ENCODE data around the gene CDH4.

The CDH4 gene

DNA sequence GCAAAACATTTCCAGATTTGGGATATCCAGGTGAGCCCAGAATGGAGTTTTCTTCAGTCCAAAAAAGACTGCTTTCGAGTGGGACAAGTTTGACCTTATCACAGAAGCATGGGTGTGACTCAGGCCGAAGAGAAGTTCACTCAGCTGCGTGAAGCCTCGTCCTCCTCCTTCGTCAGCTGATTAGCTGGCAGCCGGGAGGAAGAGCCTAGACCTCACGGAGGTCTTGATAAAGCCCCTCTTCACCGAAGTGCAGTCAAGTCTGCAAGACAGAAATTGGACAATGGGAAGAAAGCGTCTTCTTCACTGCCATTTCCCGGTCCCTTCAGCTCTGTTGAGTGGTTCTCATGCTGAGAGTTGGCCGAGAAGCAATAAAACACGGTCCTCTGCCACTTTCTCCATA is 449.7 kb downstream of the CDH4 start:
- DNase-seq, result no peak

DNA sequence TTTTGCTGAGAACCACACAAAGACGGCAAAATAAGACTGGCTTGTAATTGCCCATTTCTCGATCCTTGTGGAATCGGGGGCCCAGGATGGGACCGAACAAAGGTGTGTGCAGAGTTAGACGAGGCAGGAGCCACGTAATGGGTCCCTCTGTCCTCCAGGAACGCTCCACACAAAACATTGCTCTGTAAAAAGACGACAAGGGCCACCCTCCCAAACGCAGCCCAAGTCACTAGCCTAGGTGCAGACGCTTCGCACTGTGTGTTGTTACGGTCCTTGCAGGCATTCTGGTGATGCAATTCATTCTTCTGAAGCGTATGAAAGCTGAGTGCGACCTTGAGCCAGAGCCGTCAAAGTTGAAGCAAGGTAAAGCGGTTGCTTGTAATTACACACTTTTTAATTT is 450.2 kb downstream of the CDH4 start:
- no peak for DNase-seq

DNA sequence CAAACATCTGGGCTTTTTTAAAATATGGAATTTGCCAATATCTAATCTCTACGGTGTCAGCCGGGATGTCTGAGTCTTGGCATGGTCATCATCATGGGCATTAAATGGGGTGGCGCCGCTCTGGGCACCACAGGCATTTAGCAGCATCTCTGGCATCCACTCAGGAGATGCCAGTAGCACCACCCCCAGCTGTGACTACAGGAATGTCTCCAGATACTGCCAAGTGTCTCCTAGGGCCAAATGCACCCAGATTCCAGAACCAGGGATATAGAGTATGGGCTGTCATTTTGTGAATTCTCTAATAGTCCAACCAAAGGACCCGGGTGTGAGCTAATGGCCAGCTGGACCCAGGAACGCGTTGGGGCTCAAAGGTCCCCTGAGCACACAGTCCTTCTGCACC is 452.6 kb downstream of the CDH4 start:
- DNase-seq, result no peak

DNA sequence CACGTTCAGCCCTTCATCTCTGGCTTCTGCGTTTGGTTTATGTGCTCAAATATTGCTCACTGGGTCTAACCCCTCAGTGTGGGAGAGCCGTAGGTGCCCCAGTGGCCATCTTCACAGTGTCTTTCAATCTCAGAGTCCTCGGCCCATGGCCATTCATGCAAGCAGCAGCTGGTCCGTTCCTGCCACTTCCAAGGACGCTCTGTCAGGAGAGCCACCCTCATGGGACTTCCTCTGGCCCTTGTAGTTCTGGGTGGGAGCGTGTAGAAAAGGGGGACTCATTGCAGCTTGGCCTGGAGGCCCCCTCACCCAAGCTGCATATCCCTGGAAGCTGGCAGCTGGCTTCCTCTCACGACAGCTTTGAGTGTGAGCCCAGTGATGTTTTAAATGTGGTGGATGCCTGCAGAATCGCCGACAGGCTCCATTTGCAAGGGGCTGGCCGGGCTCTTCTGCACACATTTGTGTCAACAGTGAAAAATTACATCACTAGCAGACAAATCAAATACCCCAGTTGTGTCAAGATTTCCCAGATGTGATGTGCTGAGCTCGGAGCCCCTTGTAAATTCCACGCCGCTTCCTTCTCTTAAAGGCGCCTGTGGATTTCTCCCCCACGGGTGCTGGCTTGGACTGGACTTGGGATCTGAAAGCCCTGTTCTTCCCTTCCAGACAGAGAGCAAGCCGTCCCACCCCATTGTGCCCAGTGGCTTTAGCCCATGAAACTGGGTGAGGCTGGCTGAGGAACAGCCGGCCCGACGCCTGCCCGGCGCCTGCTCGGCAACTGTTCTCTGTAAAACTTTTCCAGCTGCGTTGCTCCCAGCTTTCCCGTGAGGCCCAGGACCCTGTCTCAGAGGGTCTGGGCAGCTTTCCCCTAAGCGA is 453.6 kb downstream of the CDH4 start:
- no peak for DNase-seq

DNA sequence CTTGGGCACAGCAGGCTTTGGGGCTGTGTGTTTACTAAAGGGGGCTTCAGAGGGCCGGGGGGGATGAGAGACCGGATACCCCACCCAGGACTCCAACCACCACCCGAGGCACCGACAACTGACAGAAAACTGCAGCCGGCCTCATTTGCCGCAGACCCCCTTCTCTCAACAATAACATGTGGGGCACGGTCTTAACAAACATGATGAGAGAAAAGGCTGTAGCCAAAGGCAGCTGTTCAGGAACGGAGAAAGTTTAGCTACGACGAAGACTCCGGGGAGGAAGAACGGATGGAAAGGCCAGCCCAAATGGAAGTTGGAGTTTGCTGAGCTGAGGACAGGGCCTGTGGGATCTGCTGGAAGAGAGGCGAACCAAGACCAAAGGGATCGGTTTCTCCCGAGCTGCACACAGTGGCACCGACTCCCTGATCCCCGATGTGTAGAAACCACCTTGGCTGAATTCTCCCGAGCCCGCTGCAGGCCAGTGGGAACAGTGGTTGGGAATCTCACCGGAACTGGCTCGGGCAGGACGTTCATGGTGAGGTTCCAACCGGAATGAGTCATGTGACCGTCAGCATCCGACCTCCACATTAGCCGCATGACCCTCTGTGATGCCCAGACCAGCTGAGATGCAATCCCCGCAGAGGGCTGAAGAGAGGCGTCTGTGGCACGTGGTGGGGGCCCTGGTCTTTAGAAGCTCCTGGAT is 454.3 kb downstream of the CDH4 start:
- no peak for DNase-seq

DNA sequence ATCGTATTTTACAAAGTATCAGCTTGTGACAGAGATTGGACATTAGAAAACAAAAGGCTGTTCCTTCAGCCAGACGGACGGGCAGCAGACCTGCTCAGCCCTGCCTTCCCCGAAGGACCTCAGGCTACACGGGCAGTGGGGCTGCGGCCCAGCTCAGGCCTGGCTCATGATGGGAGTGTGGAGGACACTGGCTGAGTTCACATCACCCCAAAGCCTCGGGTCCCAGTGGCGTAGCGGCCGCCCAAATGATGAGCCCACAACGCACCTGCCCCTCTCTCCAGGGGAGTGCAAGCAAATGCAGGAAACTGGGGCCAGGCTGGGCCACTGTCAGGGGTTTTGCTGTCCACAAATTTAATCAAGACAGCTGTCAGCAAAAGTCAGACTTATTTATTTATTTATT is 456.8 kb downstream of the CDH4 start:
- no peak for DNase-seq

DNA sequence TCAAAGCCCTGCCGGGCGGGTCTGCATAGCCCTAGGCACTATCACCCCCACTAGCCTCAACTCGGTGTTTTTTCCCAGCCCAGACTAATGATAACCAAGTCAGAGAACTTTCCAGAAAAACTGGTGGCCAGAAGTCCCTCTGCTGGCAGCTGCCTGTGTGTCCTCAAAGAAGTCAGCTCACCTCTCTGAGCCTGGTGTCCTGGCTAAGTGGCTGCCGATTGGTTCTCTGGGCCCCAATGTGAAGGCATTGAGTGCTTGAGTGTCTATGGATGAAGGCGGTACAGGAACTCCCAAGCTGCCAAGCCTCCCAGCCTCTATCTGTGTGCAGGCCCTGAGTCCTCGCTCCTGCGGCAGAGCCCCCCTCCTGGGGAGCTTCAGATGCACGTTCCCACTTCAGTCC is 458.0 kb downstream of the CDH4 start:
- no peak for DNase-seq

DNA sequence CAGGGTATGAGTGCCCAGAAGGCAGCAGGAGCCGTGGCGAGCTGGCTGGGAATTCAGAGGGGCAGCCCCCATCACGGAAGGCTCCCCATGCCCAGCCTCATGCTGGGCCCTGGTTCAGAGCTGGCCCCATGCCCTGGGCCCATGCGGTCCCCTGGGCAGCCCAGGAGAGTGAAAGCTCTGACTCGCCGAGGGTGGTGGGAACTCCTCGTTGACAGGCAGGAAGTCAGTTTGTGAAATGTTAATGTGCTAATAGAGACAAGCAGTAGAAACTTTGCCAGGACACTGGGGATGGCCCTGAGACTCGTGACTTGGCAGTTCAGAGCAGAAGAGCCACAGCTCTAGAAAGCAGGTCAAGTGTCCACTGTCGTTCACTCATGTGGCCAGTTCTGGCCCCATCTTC is 460.6 kb downstream of the CDH4 start:
- no peak for DNase-seq

DNA sequence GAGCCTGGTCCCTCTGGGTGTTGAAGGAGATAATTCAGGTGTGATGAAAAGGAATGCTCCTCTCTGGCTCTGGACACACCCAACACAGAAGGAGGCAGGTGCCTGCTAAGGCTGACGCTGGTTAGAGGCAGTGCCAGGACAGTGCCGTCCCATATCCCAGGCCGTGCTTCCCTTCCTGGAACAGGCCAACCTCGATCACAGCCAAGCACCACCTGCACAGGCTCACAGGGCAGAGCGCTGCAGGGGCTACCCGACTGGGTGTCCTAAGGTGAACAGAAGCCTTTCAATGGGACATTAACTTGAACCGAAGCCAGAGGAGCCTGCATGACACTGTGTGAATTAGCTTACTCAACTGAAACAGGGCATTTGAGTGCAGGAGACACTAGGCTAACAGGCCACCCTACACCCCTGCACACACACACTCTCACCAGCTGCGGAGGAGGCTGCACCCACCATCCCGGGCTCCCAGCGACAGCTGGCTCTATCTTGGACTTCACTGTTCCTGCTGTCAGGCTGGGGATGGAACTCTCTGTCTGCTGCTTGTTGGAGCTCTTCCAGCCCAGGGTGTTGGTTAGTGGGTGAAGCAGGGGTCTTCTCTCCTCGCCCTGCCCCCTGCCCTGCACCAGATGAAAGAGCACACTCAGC is 466.4 kb downstream of the CDH4 start:
- no peak for DNase-seq

DNA sequence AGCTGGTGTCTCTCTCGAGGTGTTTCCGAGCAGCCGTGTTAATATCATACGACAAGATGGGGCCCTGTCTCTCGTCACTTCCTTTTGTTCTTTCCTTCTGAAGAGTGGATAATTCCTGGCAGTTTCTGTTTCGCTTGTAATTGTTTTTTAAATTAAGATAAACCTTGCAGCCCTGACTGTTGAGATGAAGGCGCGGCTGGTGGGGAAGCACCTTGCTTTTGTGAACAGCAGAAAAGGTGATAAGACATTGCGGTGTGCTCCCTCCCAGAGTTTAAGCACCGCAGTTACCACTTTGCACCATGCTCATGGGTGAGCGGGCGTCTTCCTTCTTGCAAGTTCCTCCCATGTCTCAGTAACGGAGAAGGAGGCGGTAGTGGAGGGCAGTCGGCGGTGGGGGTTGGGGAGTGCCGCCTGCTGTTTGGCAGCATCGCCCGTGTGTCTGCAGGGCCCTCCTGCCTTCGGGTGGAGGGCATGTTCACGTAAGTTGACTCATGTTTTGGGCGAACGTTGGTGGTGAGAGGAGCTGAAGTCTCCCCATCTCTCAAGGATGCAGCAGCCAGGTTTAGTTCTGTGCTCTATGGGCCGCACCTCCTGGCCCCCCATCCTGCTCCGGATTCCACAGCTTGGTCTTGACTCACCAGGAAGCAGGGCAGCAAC is 467.8 kb downstream of the CDH4 start:
- DNase-seq, result no peak

DNA sequence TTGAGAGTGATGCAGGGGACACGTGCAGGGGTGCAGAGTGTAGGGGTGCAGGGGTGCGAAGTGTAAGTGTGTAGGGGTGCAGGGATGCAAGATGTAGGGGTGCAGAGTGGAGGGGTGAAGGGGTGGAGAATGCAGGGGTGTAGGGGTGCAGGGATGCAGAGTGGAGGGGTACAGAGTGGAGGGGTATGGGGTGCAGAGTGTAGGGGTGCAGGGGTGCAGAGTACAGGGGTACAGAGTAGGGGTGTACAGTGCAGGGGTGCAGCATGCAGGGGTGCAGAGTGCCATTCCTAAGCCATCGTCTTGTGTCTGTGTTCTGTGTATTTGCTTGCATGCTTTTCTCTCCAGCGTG is 468.3 kb downstream of the CDH4 start:
- no peak for DNase-seq

DNA sequence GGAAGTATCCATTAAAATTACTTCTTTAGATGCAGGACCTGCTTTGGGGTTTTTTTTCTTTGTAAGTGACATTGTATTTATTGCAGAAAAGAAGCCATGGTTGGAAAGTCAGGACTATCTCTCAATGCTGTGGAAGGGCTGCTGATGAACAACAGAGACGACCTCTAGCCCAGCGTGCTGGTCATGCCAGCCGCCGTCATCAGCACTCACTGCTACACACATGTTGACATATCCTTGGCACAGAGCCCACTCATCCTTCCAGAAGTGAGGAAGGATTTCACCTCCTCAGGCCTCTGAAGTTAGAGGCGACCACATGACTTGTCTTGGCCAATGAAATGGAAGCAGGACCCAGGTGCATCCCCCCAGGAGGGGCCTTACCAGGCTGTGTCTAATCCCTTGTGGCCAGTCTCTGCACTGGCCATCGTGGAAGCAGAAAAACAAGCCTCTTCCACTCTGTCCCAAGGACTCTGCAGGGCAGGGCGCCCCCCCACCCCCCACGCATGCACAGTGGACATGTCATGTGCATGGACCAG is 470.2 kb downstream of the CDH4 start:
- DNase-seq, result no peak

DNA sequence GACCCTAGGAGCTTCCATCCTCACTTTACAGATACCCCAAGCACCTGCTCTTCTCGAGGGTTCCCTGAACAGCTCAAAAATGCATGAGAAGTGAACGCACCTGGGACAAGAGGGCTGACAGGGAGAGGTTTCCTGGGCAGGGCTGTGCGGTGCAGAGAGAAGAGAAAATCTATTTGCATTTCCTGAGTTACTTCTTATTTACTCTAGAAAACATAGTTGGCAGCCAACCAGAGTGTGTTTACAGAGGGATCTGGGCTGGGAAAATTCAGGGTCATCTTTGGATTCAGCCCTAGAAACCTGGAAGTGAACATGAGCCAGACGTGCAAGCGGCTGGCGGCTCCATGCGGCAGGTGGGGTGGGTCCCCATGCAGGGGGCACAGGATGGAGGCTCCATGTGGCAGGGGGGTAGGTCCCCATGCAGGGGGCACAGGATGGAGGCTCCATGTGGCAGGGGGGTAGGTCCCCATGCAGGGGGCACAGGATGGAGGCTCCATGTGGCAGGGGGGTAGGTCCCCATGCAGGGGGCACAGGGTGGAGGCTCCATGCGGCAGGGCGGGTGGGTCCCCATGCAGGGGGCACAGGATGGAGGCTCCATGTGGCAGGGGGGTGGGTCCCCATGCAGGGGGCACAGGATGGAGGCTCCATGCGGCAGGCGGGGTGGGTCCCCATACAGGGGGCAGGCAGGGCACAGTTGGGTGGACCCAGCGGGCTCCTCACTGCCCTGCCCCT is 471.6 kb downstream of the CDH4 start:
- DNase-seq, result no peak

DNA sequence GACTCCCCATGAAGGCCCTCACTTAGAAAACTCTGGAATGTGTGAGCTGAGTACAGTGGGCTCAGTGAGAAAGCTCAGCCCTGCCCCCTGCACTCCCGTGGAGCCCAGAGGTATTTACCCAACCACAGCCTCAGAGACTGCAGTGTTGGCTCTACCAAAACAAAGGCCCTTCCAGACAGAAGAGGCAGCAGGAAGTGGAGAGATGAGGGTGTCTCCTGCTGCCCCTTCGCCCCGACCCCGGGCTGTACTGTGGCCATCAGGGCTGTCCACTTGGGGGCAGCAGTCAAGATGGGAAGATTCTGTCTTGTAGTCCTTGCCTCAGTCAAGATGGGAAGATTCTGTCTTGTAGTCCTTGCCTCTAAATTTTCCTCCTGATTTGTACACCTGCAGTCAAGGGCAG is 472.3 kb downstream of the CDH4 start:
- no peak for DNase-seq

DNA sequence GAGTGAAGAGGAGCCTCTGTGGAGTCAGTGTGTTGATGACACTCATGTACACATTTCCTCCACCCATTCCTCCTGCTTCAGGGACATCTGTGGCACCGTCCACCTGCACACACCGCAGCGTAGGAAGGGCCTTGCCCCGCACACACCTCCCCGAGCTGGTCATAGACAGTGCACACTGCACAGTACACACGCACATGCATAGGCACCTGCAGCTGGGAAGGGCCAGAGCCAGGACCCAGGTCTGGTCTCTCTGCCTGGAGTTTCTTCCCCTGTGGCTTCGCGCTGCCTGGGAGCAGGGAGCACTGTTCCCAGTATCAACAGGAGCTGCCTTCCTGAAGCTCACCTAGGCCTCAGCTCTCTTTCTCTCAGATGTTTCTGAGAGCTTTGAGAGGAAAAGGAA is 473.1 kb downstream of the CDH4 start:
- DNase-seq, result no peak

DNA sequence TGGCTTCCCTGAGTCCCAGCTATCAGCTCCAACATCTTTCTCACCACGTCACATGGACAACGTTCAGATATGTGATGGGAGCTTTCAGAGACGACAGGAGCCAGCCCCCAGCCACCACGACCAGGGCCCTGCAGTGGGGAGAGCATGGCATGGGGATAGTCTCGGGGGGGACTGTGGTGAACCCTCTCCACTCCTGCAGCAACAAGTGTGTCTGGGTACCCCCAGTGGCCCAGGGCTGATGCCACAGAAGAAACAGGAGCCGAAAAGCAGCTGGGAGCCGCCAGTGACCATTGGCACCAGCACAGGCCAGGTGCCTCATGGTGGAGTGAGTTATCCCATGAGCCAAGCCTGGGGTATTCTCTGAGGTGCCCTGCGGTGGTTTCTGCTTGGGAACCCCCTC is 473.9 kb downstream of the CDH4 start:
- no peak for DNase-seq

DNA sequence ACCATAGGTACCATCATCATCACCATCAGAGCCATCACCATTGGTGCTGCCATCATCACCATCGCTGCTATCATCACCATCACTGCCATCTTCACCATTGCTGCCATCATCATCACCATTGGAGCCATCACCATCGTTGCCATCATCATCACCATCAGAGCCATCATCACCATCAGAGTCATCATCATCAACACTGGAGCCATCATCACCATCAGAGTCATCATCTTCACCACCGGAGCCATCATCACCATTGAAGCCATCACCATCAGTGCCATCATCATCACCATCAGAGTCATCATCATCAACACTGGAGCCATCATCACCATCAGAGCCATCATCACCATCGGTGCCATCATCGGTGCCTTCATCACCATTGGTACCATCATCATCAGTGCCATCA is 474.9 kb downstream of the CDH4 start:
- DNase-seq, result no peak

DNA sequence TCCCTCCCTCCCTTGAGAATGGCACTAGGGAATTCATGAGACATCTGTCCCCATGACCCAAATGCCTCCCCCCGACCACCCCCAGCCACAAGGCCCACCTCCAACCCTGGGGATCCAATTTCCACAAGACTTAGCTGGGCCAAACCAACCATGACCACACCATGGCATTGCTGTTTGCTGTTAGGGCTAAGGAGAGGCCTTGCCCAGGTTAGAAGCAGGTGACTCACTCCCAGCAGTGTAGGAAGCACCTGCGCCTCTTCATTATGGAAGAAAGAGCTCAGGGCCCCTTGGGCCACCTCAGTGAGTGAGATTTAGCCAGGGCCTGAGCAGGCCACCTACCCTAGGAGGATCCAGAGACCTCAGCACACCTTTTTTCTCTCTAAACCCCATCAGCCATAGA is 475.7 kb downstream of the CDH4 start:
- DNase-seq, result no peak

DNA sequence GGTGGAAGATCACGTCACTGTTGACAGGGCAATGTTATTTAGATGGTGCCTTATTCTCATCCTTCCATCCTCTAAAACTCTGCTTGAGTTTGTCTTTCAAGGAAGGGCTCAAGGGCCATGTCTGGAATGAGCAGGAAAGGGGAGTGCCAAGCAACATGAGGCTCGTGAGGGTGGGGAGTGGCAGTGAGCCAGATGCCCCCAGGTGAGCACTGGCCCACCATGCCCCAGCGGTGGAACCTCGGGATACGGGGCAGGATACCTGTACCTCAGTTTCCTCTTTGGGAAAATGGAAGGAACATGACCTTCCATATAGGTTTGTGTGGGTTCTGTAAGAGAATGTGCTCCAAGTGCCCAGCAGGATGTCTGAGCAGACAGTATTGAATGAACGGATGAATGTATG is 476.3 kb downstream of the CDH4 start:
- DNase-seq, result no peak

DNA sequence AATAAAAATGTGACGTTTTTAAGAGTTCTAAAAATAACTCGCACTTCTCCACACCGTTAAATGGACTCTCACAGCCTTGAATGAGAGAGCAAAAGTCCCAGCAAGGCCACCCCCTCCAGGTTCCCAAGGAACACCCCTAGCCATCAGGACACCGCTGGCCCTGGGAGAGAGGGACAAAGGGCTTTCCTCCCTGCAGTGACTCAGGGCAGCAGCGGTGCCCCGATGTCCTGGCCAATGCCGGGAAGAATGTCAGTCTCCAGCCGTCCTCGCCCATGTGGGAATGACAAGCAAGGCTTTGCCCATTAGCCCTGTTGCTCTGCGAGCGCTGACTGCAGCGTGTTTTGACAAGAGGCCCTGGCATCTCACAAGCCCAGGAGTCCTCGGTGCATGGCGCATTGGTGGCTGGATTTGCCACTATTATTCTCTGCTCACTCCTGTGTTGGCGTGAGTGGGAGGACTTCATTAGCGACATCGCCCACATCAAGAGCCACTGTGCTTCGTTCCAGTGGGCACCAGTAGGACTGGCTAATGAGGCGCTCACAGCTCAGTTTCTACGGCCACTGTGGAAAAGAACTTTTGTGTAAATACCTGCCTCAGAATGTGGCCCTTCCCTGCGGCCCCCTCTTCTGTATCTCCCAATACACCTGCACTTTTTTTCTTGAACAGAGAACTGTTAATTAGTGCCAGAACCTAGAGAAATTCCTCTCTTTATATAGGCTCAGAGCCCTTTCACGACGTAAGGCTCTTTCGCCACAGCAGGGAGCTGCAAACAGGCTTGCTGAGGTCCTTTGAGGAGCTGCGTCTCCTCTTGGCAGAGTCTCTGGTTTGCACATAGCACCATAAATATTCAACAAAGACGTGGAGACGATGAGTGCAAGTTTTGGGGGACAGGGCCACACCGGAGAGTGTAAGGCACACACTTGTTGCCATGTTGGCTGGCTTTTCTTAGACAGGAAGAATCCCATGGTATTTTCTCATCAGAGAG is 477.0 kb downstream of the CDH4 start:
- no peak for DNase-seq

DNA sequence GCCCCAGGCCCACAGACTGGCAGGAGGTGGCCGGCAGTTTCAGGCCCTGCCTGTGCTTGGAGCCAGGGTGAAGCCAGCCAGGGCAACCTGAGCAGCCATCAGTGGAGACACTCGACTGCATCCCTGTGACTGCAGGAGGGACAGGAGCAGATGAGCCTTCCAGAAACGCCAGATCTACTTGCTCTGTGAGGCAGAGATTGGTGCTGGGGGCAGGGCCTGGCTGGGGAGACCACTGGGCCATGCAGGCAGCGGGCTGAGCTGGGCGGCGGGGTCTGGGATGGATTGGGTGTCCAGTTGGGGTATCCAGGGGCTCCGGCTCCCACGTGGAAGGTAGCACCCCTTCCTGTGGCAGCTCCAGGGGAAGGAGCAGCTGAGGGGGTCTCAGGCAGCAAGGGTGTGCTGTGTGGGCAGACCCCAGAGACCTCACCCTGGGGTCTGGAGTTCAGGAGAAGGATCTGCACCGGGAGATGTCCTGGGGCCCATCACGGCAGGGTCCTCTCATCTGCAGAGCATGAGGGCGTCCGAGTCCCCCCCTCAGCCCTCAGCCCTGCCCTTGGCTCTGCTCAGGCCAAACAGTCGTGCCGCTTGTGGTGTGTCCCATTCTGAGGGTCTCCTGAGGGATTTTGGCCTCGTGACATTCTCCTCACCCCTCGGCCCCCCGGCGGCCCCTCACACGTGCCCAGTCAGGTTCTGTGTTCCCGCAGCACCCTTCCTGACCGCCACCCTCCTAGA is 478.7 kb downstream of the CDH4 start:
- DNase-seq, result no peak

Data from right hindlimb (tissue), 1 donor.